HepG2 (cell line): Measurements from ENCODE around the gene RALB. TPM values are rescaled to one million over a fixed set of nuclear protein-coding genes. Genes with fewer than 3 reads are reported as not detected.
A peak's percentile ranks its signal among the peaks of the same experiment; 100 is the strongest.

Experiments
- DMTF1 ChIP-seq: sonication (generic); formaldehyde crosslinking; IDR thresholded peaks from 2 replicates; pipeline ENCODE4 v1.4.0; 2020; ENCODE audit warnings: mild to moderate bottlenecking, missing genetic modification reagents
- FLYWCH1 ChIP-seq: sonication (generic); formaldehyde crosslinking; IDR thresholded peaks from 2 replicates; pipeline ENCODE4 v1.8.1; 2023; ENCODE audit warnings: mild to moderate bottlenecking, missing genetic modification reagents
- HNRNPK ChIP-seq: fragments of 200-400 bp; formaldehyde crosslinking; IDR thresholded peaks from 2 replicates; pipeline ENCODE4 v1.6.1; 2018; ENCODE audit warnings: low read length, low read depth, moderate library complexity, mild to moderate bottlenecking; ENCODE audit not compliant: poor library complexity, severe bottlenecking
- KDM2A ChIP-seq: sonication (generic); formaldehyde crosslinking; IDR thresholded peaks from 2 replicates; pipeline ENCODE4 v1.4.0; 2020; ENCODE audit warnings: low read depth, missing genetic modification reagents, borderline replicate concordance
- KMT2B ChIP-seq: IDR thresholded peaks from 2 replicates; pipeline ENCODE4 v1.6.1; 2016; ENCODE audit warnings: missing genetic modification reagents, missing compliant biosample characterization
- MIER3 ChIP-seq: IDR thresholded peaks from 2 replicates; pipeline ENCODE4 v1.6.1; 2016; ENCODE audit warnings: missing compliant biosample characterization, borderline replicate concordance
- MYC ChIP-seq: sonication (generic); formaldehyde crosslinking; IDR thresholded peaks from 2 replicates; pipeline ENCODE4 v1.9.0; 2021; ENCODE audit warnings: missing genetic modification reagents, borderline replicate concordance
- MZF1 ChIP-seq: sonication (generic); formaldehyde crosslinking; IDR thresholded peaks from 2 replicates; pipeline ENCODE4 v1.8.1; 2023; ENCODE audit warnings: mild to moderate bottlenecking, missing genetic modification reagents, borderline replicate concordance
- NFYB ChIP-seq: sonication (generic); formaldehyde crosslinking; IDR thresholded peaks from 2 replicates; pipeline ENCODE4 v1.4.0; 2020; ENCODE audit warnings: missing genetic modification reagents
- PAF1 ChIP-seq: IDR thresholded peaks from 2 replicates; pipeline ENCODE4 v1.6.1; 2016; ENCODE audit warnings: missing genetic modification reagents, missing compliant biosample characterization
- SIX1 ChIP-seq: sonication (generic); formaldehyde crosslinking; IDR thresholded peaks from 2 replicates; pipeline ENCODE4 v1.4.0; 2020; ENCODE audit warnings: missing genetic modification reagents, borderline replicate concordance
- UBTF ChIP-seq: sonication (generic); formaldehyde crosslinking; IDR thresholded peaks from 2 replicates; pipeline ENCODE4 v1.4.0; 2020; ENCODE audit warnings: mild to moderate bottlenecking, missing genetic modification reagents
- ZNF33B ChIP-seq: sonication (generic); formaldehyde crosslinking; IDR thresholded peaks from 2 replicates; pipeline ENCODE4 v1.5.1; 2020; ENCODE audit warnings: mild to moderate bottlenecking, missing genetic modification reagents
- ZNF350 ChIP-seq: sonication (generic); formaldehyde crosslinking; IDR thresholded peaks from 2 replicates; pipeline ENCODE4 v1.4.0; 2020; ENCODE audit warnings: mild to moderate bottlenecking, low read depth, missing genetic modification reagents, borderline replicate concordance
- ZNF674 ChIP-seq: sonication (generic); formaldehyde crosslinking; IDR thresholded peaks from 2 replicates; pipeline ENCODE4 v1.5.0; 2020; ENCODE audit warnings: low read depth, mild to moderate bottlenecking, missing genetic modification reagents
- polyA plus RNA-seq, 8 experiments: library from polyadenylated mRNA; depleted of rRNA in 3 of 8; stranded (reverse) in 7 of 8; unstranded in 1 of 8; fragments of >200 nt; fragmentation: Illumina TruSeq in 4 of 8; extraction: Trizol in 4 of 8; gene quantifications; 2 replicates each; pipeline versions ENCODE4 v1.2.1 to v1.2.3, GENCODE V29; 2011 to 2016; ENCODE audit warnings: low read depth in 4 of 8, missing spikeins in 1 of 8, mixed read lengths in 1 of 8; ENCODE audit not compliant: insufficient read depth in 1 of 8
- total RNA-seq, 5 experiments: library from RNA; depleted of rRNA; stranded (reverse); fragments of >200 nt; fragmentation: Illumina TruSeq; extraction: Trizol; gene quantifications; 2 replicates each; pipeline ENCODE4 v1.2.3, GENCODE V29; 2016; ENCODE audit warnings: low read depth in 1 of 5
- TF ChIP-seq, protein P1 (sequence below): sonication (generic); formaldehyde crosslinking; IDR thresholded peaks from 2 replicates; pipeline ENCODE4 v1.5.0; 2020; ENCODE audit warnings: mild to moderate bottlenecking, missing genetic modification reagents, borderline replicate concordance

Gene RALB
- total and polyA plus RNA-seq, 2 of the 13 experiments (the other 11 are each of a cell fraction or from before 2014, with no cell fraction given), result 37.8 to 43.2 TPM

DNA sequence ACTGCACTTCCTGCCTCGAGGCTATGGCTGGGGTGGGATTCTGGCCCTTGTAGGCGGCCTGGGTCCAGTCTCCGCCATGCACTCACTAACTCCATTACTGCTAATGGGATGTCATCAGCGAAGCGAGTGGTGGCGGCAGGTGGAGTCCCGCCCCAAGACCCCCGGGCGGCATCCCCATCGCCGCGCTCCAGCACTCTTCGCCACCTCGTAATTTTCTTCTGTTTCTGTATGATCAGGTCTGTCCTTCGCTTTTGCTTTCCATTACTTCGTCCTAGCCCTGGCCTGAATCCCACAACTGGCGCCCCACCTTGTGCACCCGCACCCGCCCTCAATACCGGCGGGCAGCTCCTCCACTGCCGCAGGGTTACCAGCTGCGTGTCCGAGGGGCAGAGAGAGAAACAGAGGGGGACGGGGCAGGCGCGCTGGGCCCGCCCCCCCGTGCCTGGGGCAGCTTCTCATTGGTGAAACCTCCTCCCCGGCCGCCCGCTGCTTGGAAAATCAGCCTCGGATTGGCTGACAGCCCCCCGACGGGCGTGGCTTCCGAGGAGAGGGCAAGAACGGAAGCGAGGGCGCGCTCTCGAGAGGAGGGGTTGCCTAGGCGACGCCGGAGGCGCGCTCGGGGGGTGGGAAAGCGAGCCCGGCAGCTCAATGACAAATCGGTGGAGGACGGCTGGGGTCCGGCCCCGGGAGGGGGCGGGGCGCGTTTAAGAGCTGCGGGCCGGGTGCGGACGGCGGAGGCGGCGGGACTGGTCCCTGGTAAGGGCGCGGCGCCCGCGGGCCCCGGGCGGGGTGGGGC lies at the start of gene RALB (continued):
- TF ChIP-seq DMTF1 (CRISPR knock-in tag), result no peak
- TF ChIP-seq NFYB (CRISPR knock-in tag), result peak; percentile 94
- TF ChIP-seq SIX1 (CRISPR knock-in tag), result no peak
- TF ChIP-seq MZF1 (CRISPR knock-in tag), result no peak
- peak; percentile 51; the same call in 1 of the 2 replicates for TF ChIP-seq KMT2B (CRISPR knock-in tag)
- TF ChIP-seq ZNF674 (CRISPR knock-in tag), result no peak
- TF ChIP-seq FLYWCH1 (CRISPR knock-in tag), result no peak
- peak; percentile 83; the same call in 1 of the 2 replicates for TF ChIP-seq ZNF33B (CRISPR knock-in tag)
- no peak for TF ChIP-seq PAF1 (CRISPR knock-in tag)
- TF ChIP-seq MYC (CRISPR knock-in tag), result peak; percentile 53; the same call in 1 of the 2 replicates
- peak; percentile 53; the same call in 1 of the 2 replicates for TF ChIP-seq MIER3
- TF ChIP-seq ZNF350 (CRISPR knock-in tag), result peak; percentile 46; the same call in 1 of the 2 replicates
- TF ChIP-seq, protein P1, sequence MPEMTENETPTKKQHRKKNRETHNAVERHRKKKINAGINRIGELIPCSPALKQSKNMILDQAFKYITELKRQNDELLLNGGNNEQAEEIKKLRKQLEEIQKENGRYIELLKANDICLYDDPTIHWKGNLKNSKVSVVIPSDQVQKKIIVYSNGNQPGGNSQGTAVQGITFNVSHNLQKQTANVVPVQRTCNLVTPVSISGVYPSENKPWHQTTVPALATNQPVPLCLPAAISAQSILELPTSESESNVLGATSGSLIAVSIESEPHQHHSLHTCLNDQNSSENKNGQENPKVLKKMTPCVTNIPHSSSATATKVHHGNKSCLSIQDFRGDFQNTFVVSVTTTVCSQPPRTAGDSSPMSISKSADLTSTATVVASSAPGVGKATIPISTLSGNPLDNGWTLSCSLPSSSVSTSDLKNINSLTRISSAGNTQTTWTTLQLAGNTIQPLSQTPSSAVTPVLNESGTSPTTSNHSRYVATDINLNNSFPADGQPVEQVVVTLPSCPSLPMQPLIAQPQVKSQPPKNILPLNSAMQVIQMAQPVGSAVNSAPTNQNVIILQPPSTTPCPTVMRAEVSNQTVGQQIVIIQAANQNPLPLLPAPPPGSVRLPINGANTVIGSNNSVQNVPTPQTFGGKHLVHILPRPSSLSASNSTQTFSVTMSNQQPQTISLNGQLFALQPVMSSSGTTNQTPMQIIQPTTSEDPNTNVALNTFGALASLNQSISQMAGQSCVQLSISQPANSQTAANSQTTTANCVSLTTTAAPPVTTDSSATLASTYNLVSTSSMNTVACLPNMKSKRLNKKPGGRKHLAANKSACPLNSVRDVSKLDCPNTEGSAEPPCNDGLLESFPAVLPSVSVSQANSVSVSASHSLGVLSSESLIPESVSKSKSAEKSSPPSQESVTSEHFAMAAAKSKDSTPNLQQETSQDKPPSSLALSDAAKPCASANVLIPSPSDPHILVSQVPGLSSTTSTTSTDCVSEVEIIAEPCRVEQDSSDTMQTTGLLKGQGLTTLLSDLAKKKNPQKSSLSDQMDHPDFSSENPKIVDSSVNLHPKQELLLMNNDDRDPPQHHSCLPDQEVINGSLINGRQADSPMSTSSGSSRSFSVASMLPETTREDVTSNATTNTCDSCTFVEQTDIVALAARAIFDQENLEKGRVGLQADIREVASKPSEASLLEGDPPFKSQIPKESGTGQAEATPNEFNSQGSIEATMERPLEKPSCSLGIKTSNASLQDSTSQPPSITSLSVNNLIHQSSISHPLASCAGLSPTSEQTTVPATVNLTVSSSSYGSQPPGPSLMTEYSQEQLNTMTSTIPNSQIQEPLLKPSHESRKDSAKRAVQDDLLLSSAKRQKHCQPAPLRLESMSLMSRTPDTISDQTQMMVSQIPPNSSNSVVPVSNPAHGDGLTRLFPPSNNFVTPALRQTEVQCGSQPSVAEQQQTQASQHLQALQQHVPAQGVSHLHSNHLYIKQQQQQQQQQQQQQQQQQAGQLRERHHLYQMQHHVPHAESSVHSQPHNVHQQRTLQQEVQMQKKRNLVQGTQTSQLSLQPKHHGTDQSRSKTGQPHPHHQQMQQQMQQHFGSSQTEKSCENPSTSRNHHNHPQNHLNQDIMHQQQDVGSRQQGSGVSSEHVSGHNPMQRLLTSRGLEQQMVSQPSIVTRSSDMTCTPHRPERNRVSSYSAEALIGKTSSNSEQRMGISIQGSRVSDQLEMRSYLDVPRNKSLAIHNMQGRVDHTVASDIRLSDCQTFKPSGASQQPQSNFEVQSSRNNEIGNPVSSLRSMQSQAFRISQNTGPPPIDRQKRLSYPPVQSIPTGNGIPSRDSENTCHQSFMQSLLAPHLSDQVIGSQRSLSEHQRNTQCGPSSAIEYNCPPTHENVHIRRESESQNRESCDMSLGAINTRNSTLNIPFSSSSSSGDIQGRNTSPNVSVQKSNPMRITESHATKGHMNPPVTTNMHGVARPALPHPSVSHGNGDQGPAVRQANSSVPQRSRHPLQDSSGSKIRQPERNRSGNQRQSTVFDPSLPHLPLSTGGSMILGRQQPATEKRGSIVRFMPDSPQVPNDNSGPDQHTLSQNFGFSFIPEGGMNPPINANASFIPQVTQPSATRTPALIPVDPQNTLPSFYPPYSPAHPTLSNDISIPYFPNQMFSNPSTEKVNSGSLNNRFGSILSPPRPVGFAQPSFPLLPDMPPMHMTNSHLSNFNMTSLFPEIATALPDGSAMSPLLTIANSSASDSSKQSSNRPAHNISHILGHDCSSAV, result no peak
- peak; percentile 53; the same call in 1 of the 2 replicates for TF ChIP-seq KDM2A (CRISPR knock-in tag)
- no peak; the same call in 1 of the 2 replicates for TF ChIP-seq UBTF
- TF ChIP-seq HNRNPK, result peak; percentile 57
